Endometrium (tissue), 2 donors: ENCODE data around the gene ITGA2B.
"Not testable (repeated sequence)": the region's sequence is repeated elsewhere in the genome, so short reads cannot be mapped to it uniquely, and the experiment has no call there.

ENCODE experiments used
- FAIRE-seq: peaks from 2 replicates; lab custom pipeline; 2012; peaks lifted over from hg19 to GRCh38; lab: Jason Lieb, UNC
- donor health status: control.
- donor health status: control.

The ITGA2B gene

DNA sequence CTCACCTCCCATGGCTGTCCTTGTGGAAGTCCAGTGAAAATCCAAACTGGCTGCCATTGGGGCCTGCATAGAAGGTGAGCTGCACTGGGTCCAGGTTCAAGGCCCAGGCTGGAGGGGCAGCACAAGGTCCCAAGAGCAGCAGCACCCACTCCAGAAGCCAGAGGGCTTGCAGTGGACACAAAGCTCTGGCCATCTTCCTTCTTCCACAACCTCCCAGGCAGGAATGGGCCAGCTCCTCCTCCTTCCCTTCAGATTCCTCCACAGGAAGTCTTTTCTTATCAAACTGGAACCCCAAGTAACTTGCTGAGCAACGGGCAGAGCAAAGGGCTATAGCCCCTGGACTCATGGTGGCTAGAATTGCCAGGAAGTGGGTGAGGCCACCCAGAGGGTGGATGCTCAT is at the start of gene ITGA2B:
Gene ITGA2B (minus strand): TSS at position 369 of the 400 bp plus-strand sequence. CDS start 176 bp downstream, at position 193.
- FAIRE-seq: no peak

DNA sequence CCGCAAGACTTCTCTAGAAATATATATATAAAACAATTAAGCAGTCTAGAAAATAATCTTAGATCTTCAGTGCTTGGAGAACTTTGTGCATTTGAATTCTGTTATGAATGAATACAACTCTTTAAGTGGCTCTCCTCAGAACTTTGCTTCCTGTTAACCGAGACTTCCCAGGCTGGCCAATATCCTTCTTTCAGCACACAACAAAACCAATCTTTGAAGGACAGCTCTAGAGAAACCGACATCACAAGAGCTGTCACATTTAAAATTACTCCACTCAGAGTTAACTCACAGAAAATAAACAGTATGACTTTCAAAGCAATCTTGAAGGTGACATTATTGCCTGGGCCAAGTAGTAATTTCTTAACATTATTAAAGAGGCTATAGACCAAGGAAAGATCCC is 49.7 kb upstream of the ITGA2B start:
- FAIRE-seq: no peak

DNA sequence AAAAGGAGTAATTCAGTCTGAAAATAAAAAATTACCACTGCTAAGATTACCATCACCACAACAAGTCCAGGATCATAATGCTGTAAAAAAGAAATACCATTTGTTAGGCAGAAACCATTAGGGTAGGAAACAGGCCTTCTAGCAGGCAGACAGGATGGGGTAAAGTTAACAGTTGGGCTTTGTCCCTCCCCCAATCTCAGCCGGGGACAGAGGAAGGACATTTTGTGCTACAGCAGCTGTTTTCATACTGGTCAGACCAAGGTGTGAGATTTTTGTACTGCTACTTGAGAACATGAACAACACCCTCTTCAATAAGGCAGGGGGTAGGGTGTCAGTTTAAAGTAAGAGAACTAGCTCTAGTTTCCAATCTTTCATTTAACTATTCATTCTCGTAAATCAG is 49.2 kb upstream of the ITGA2B start:
- FAIRE-seq: no peak

DNA sequence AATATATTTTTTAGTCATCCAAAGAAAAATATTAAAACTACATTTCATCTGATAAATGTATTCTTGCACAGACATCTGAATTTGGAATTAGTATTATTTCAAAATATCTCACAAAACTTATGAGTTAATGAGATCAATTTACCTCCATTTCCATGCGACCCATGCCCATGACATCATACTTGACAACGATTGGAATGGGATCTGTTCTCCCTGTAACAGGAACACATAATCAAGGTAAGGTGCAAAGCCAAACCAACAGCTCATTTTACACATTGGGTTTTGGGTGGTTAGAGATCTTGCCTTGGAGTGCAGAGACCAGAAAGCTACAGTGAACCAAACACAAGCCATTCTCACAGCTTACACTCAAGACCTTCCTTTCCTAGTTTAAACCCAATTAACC is 46.9 kb upstream of the ITGA2B start:
- no peak for FAIRE-seq

DNA sequence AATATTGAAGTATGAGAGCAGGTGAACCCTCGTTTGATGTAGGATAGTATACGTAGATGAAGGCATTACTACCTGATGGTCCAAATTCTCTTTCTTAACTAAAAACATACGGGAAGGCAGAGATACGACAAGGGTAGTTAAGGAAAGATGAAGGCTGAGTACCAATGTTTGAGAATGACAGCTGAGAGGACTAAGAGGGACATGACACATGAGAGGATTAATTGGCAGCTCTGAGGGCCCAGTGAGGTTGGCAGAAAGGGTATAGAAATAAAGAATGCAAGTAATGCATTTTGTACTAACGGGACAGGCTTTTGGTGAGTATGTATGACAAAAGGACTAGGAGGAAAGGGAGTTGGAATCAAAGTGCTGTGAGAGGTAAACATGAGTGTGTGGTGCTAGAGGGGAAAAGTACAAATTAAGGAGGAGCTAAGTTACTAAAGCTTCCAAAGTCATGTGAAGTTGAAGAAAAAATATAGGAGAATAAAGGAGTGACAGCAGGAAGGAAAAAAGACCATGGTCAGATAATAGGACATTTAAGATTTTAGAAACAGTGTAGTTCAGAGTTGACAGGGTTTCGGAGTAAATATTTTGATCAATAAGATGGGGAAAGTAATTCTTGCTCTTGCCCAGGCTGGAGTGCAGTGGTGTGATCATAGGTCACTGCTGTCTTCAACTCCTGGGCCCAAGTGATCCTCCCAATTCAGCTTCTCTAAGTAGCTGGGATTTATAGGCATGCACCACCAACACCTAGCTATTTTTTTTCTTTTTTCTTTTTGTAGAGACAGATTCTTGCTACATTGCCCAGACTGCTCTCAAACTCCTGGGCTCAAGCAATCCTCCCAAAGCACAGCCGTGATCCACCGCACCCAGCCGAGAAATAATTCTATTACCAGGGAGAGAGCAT is 43.1 kb upstream of the ITGA2B start:
- FAIRE-seq: no peak

DNA sequence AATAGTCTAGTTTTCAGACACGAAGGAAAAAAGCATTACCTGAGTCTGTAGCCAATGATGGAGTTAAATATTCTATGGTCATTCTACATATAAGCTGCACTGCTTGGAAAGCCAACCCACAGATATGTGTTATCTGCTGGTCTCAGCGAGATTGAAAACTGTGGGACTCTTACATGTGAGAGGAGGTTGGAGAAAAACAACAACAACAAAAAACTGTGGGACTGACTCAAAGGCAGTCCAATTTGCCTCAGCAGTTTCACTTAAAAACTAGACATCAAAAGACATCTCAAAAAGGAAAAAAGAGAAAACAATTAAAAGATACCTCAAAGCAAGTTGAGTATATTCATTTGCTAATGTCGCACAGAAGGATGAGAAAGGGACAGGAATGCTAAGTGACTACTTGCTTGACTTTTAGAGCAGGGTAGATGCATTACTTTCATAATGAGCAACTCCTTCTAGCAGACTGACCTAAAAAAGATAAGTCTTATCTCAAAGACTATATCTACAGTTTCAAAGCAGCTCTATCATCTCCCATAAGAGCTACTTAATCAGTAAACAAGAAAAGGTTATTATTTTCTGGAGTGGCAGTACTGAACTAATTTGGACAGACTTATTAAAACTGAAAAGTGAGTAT is 35.5 kb upstream of the ITGA2B start:
- FAIRE-seq: no peak

DNA sequence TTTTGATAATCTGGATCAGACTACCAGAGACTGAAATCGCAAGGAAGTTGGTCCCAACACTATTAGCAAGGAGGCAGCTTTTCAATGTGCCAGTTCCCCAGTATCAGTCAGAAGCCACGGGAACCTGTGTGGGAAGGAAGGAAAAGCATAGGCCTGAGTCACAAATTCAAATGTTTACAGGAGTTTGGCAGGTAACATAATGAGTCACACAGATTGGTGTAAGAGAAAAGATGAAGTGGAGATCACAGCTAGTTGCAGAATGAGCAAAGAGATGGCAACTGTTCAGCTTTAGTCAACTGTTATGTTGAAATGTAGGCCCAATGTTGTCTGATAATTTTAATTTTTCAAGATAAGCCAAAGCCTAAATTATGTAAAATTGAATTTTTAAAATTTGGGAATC is 28.1 kb upstream of the ITGA2B start:
- no peak for FAIRE-seq

DNA sequence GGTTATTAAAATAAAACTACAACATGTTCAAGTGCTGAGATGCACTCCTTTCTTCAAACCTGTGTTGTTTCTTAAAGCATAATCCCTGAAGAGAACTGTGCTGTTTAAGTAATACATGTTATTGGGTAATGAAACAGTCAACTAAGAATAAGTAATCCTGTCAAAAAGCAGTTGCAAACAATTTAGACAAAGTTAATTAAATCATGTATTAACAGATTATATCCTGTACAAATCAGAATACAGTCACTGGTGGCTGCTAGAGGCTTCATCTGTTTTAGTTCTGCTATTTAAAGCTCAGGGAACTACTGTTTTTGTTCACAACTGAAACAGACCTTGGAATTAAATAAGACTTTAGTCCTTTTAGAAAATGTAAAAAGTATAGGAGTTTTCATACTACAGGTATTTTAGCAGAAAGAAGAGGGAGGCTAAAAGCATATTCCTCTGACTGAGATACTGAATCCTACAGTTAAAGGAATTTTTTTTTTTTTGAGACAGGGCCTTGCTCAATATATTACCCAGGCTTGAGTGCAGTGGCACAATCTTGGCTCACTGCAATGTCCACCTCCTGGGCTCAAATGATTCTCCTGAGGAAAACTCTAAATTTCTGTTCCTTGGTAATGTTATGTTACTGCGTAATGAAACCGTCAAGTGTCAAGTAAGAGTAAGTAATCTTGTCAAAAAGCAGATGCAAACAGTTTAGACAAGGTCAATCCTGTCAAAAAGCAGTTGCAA is 27.3 kb upstream of the ITGA2B start:
- FAIRE-seq: no peak

DNA sequence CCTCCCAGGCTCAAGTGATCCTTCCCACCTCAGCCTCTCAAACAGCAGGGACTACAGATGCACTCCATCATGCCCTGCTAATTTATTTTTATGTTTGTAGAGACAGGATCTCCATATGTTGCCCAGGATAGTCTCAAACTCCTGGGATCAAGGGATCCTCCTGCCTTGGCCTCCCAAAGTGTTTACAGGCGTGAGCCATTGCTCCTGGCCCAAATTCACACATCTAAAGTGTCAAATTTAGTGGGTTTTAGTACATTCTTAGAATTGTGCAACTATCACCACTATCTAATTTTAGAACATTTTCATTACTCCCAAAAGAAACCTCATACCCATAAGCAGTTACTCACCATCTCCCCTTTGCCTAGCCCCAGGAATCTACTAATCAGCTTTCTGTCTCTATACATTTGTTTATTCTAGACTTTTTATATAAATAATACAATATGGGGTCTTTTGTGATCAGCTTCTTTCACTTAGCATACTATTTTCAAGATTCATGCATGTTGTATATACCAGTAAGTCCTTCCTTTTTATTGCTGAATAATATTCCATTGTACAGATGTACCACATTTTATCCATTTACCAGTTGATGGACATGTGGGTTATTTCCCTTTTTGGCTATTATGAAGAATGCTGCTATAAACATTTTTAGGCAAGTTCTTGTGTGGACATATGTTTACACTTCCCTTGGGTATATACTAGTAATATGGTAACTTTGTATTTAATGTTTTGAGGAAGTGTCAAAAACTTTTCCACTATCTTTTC is 25.1 kb upstream of the ITGA2B start:
- FAIRE-seq: no peak

DNA sequence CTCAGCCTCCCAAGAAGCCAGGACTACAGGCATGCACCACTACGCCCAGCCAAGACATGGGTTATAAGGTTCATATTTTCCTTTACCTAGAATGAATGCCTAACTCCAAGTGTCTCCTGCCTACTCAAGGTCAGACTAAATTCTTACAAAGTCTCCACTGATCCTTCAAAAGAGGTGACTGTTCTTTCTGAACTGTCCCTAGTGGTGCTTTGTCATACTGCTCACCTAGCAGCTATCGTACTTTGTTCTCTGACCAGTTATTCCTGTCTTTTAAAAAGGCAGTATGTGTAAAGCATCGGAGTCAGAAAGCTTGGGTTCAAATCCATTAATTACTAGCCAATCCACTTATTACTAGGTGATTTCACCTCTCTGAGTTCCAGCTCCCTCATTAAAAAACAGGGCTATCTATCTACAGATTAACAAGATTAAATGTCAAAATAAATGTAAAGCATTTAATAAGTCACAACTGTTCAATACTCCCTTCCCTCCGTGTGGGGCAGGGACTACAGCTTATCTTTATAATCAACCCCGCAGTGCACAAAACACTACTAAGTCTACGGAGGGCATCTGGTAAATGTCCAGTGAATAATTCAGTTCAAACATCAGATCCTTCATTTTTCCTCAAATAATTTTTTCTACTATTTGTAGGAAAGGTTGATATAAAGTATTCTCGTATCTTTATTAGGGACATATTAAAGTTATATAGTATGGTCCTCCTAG is 20.0 kb upstream of the ITGA2B start:
- no peak for FAIRE-seq

DNA sequence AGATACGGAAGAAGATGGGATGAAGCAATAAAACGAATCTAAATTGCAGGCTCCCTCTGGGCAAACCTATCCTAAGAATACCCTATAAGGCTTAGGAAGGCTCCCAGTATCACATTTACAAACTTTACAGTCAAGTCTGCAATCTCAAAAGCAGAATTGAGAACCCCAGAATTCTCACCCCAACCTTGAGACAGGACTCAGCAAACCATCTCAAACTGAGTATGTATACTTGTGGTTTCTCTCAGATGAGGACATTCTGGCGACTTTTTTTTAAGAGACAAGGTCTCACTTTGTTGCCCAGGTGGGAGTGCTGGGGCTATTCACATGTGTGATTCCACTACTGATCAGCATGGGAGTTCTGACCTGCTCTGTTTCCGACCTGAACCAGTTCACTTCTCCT is 19.3 kb upstream of the ITGA2B start:
- FAIRE-seq: no peak

DNA sequence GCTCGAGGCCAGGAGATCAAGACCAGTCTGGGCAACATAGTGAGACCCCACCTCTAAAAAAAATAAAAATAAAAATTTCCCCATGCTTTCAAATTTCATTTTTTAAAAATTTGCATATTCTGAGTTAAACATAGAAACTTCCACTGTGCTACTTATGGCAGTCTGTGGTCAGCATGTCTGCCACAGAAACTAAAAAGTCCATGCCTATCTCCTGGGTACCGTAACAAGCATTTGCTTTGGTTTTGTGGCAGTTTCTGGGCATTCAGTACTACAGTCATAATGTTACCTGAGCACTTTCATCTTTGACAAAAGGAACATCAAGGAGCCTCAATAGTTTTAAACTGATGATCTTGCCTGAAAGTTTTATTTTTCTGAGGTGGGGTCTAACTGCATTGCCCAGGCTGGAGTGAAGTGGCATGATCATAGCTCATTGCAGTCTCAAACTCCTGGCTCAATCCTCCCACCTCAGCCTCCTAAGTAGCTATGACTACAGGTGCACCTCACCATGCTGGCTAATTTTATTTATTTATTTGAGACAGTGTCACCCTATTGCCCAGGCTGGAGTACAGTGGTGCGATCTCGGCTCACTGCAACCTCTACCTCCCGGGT is 13.2 kb upstream of the ITGA2B start:
- no peak for FAIRE-seq

DNA sequence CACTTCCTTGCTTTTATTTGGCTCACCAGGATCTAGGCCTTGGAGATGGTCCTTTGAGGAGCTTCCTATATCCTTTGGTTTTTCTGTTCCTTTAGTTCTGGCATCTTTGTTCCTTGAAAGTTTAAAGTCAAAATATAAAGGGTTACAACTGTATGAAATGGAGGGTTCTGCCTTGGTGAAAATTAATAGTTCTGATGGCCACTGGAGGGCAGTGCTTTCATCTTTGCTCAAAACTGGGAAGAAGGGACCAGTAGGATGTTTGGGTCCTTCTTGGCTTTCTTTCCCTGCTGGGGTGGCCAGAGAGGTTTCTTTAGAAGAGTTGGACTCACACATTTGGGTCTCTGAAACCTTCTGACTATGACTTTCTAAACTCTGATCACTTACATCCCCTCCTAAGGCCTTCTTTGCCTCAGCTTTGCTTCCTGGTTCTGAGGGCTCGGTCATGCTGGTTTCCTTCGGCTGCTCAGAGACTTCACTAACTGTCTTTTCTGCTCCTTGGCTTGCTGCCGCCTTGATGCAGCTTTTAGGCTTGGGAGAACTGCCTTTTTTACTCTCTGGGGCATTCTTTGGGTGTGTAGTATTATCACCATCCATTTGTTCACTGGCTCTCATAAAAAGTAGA is 10.9 kb upstream of the ITGA2B start:
- no peak for FAIRE-seq

DNA sequence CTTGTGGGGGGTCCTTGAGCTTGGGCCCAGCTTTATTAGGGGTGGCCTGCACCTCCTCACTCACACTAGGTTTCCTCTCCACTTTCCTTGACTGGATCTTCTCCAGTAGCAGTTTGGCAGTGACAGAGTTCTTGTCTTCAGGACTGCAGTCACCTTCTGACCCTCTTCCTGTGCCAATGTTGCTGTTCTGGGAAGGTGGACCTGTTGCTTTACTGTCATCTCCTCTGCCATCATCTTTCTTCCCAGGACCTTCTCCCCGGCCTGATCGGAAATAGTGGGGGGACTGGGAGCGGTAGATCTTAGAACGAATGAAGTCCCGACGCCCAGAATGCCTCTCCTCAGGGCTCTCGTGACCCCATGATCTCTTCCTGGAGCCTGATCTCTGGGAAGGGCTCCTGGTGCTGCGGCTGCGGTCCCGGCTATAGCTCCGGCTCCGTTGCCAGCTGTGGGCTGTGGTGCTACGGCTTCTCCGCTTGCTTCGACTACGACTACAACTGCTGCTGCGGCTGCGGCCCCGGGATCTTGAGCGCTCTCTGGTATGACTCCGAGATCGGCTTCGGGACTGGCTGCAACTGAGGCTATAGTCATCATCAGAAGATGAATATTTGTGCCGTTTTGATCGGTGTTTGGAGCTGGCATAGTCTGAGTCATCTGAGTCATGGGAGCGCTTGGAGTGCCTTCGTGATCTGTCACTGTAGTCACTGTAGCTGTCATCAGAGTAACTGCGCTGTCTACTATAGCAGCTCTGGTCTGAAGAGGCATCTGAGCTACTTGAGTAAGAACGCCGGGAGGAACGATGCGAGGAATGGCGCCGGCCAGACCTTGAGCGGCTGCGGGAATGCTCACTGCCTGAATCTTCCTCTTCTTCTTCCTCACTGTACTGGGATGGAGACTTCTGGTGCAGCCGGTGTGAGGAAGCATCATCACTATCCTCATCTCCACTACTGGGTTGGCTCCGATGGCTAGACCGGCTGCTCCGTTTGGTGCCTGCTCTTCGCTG is 9.5 kb upstream of the ITGA2B start:
- FAIRE-seq: no peak

DNA sequence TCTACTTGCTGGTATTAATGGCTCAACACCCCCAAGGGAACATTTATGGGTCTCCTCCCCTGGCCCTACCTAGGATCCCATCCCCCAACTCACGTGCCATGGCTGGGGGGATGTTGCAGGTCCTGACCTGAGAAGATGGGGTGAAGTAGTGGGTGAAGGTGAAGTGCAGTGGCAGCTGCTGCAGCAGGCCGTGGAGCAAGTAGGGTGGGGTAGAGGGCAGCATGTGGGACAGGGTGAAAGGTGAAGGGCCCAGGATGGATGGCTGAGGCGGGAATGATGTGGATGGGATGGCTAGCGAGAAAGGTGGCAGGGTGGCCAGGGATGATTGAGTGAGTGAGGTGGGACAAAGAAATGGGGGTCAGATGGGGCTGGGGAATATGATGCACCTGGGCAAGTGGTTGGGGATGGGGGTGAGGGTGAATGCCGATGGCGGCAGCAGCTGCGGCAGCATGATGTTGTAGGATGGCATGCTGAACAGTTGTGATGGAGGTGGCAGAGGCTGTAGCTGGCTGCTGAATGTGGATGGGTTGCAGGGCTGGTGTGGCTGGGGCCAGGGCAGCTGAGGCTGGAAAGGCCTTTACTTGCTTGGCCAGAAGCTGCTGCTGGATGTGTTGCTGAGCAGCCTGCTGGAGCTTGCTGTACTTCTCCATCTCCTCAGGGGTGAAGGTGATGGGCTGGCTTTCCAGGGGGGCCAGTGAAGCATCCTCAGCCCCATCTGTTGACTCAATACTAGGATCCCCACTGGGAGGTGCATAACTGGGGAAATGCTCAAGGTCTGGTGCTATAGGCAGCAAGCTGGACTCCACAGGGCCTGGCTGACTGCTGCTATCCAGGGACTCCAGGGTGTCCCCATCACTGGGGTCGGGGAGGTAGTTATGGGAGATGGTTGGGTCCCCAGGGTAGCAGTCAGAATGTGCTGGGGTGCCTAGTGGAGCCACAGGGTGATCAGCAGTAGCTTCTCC is 8.3 kb upstream of the ITGA2B start:
- no peak for FAIRE-seq

DNA sequence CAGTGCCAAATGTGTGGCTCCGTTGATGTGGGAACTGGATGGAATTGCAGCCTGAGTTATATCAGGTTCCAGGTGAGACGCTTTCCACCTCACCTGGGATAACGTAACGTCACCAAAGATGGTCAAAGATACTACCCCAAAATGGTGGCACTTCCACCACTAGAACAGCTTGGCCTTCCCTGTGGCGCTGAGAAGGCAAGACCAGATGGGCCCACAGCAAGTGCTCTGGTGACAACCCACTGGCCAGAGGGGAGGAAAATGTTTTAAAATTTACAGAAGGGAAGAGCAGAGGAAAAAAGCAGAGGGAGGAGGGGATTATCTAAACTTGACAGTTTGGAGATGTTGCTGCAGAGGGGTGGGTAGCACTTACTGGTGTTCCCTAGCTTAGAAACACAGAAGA is 7.5 kb upstream of the ITGA2B start:
- FAIRE-seq: no peak

DNA sequence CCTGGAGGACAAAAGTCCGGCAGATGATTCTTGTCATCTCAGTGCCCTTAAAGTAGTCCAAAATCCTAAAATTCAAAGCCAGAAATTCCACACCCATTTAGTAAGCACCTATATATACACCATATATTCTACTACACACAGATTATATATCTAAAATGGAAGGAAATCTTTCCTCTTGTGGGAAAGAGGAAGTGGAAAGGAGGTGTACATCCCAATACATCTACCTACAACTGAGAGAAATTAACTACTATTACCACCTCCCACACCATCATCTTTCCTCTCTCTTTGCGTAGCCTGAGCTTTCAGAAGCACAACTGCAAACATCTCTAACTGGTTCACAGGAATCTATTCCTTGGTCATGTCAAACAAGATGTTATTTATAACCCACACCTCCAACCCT is 5.4 kb upstream of the ITGA2B start:
- FAIRE-seq: no peak

DNA sequence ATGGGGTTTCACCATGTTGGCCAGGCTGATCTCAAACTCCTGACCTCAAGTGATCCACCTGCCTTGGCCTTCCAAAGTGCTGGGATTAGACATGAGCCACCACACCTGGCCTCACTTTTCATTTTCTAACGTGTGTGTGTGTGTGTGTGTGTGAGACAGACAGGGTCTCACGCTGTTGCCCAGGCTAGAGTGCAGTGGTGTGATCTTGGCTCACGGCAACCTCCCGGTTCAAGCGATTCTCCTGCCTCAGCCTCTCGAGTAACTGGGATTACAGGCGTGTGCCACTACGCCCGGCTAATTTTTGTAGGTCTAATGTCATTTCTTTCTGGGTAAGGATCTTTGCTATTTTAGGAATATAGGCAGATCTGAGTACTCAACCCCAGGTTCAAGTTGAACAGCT is 4.7 kb upstream of the ITGA2B start:
- not testable (repeated sequence) for FAIRE-seq
